NCI-H526 treated with DMSO at 0.1 percent for 48 hours (cell line): ENCODE results near the gene ENTHD1.
A peak's percentile ranks its signal among the peaks of the same experiment; 100 is the strongest.

Experiments used
- DNase-seq: peaks from one replicate; lab custom pipeline; 2025; lab: John Stamatoyannopoulos, UW

ENTHD1 gene

GRCh38 chr22:39893526-39893925 is at the start of gene ENTHD1:
Gene ENTHD1, minus strand, starts transcription at chr22:39893760. Its CDS starts 6,012 bp downstream, at chr22:39887748.
- no peak for DNase-seq

GRCh38 chr22:39943337-39943736 is 49.8 kb upstream of the ENTHD1 start:
- DNase-seq, result no peak

GRCh38 chr22:39942439-39943230 is 49.1 kb upstream of the ENTHD1 start:
- DNase-seq, result no peak

- peak; percentile 91 for DNase-seq
Measured at GRCh38 chr22:39941601-39942000, 48.0 kb upstream of the ENTHD1 start.

- DNase-seq, result peak; percentile 23
Measured at GRCh38 chr22:39940757-39941305, 47.3 kb upstream of the ENTHD1 start.

GRCh38 chr22:39939830-39940229 is 46.3 kb upstream of the ENTHD1 start:
- no peak for DNase-seq

GRCh38 chr22:39938509-39939111 is 45.0 kb upstream of the ENTHD1 start:
- no peak for DNase-seq

- no peak for DNase-seq
Measured at GRCh38 chr22:39937906-39938305, 44.3 kb upstream of the ENTHD1 start.

GRCh38 chr22:39936523-39937145 is 43.1 kb upstream of the ENTHD1 start:
- no peak for DNase-seq

GRCh38 chr22:39935612-39936011 is 42.1 kb upstream of the ENTHD1 start:
- DNase-seq, result no peak

- DNase-seq, result no peak
Measured at GRCh38 chr22:39935116-39935515, 41.6 kb upstream of the ENTHD1 start.

- DNase-seq, result no peak
Measured at GRCh38 chr22:39933741-39934140, 40.2 kb upstream of the ENTHD1 start.

GRCh38 chr22:39932918-39933649 is 39.5 kb upstream of the ENTHD1 start:
- DNase-seq, result no peak

- DNase-seq, result no peak
Measured at GRCh38 chr22:39932166-39932565, 38.6 kb upstream of the ENTHD1 start.

- no peak for DNase-seq
Measured at GRCh38 chr22:39931251-39931650, 37.7 kb upstream of the ENTHD1 start.

- DNase-seq, result no peak
Measured at GRCh38 chr22:39928536-39929520, 35.3 kb upstream of the ENTHD1 start.

- no peak for DNase-seq
Measured at GRCh38 chr22:39927544-39927943, 34.0 kb upstream of the ENTHD1 start.

GRCh38 chr22:39926753-39927152 is 33.2 kb upstream of the ENTHD1 start:
- DNase-seq, result no peak

GRCh38 chr22:39925909-39926679 is 32.5 kb upstream of the ENTHD1 start:
- no peak for DNase-seq

GRCh38 chr22:39925273-39925672 is 31.7 kb upstream of the ENTHD1 start:
- no peak for DNase-seq
